T-helper 22 cell (primary cell): ENCODE measurements around the gene CHST12.
"Not testable (repeated sequence)": the region's sequence is repeated elsewhere in the genome, so short reads cannot be mapped to it uniquely, and the experiment has no call there.

Source experiments
- DNase-seq: peaks from one replicate; pipeline ENCODE4 v3.0.0-alpha.2; 2020; ENCODE audit warnings: low read depth

Gene CHST12

GRCh38 chr7:2461268-2462026 lies 58.0 kb downstream of the CHST12 start:
- no peak for DNase-seq

- no peak for DNase-seq
Observed at GRCh38 chr7:2462731-2463130, 59.3 kb downstream of the CHST12 start.

GRCh38 chr7:2465928-2466327 lies 62.5 kb downstream of the CHST12 start:
- DNase-seq = no peak

GRCh38 chr7:2466675-2467074 lies 63.3 kb downstream of the CHST12 start:
- no peak for DNase-seq

GRCh38 chr7:2468227-2468626 lies 64.8 kb downstream of the CHST12 start:
- DNase-seq = no peak

GRCh38 chr7:2469460-2470203 lies 66.2 kb downstream of the CHST12 start:
- DNase-seq = not testable (repeated sequence)

GRCh38 chr7:2470204-2471021 lies 67.0 kb downstream of the CHST12 start:
- DNase-seq = no peak

- DNase-seq = no peak
Observed at GRCh38 chr7:2471022-2471329, 67.6 kb downstream of the CHST12 start.

GRCh38 chr7:2471396-2471795 lies 68.0 kb downstream of the CHST12 start:
- no peak for DNase-seq

GRCh38 chr7:2472739-2473138 lies 69.3 kb downstream of the CHST12 start:
- DNase-seq = no peak

- no peak for DNase-seq
Observed at GRCh38 chr7:2473496-2474180, 70.2 kb downstream of the CHST12 start.

- DNase-seq = no peak
Observed at GRCh38 chr7:2474224-2474623, 70.8 kb downstream of the CHST12 start.

GRCh38 chr7:2474813-2475677 lies 71.6 kb downstream of the CHST12 start:
- DNase-seq = no peak

- no peak for DNase-seq
Observed at GRCh38 chr7:2475678-2476015, 72.2 kb downstream of the CHST12 start.

GRCh38 chr7:2476298-2476697 lies 72.9 kb downstream of the CHST12 start, which contains the start of gene GRIFIN:
GRIFIN (minus strand) TSS chr7:2476398; CDS start chr7:2476383, 15 bp downstream.
- DNase-seq = no peak

GRCh38 chr7:2476776-2477446 lies 73.5 kb downstream of the CHST12 start:
- DNase-seq = no peak

GRCh38 chr7:2477447-2478398 lies 74.3 kb downstream of the CHST12 start:
- no peak for DNase-seq

- no peak for DNase-seq
Observed at GRCh38 chr7:2478399-2478785, 75.0 kb downstream of the CHST12 start.

- no peak for DNase-seq
Observed at GRCh38 chr7:2478800-2479199, 75.4 kb downstream of the CHST12 start.
